ENCODE data around the gene IL18. TPM values are rescaled to one million over a fixed set of nuclear protein-coding genes. Genes with fewer than 3 reads are reported as not detected.

IL18 gene
- total RNA-seq, 1 experiment from 2014 or later, result 0.31 TPM

DNA sequence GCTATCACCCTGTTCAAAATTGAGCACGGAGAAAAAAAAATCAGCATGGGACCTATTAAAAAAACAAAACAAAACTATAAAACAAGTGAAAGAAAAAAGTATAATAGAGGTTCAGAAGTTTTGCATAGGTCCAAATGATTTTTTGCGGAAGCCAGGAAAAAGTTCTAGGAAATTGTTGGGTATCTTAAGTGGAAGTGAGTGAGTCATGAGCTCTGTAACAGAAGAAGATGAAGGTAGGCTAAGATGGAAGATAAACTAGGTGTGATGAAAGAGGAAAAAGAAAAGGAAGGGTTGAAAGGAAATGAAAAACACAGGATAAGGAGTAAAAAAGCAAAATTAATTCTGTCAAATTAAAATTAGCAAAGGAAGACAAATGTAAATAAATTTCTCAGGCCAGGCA lies 49.4 kb downstream of the IL18 start:
- Histone ChIP-seq H3K27ac (ENCODE audit: insufficient read length, low read depth, low read length) (no peak overlapping the region), H2BK12ac (ENCODE audit: insufficient read length, low read depth, low read length) (no peak overlapping the region), H3K56ac (ENCODE audit: insufficient read length, low read depth, low read length) (no peak overlapping the region), H2BK15ac (ENCODE audit: low read depth, low read length) (no peak overlapping the region), H3K4ac (ENCODE audit: low read depth, low read length) (no peak overlapping the region), H4K20me1 (ENCODE audit: control insufficient read depth, insufficient read depth, insufficient read length) (no peaks in the 10 kb centered on the region), H2BK20ac (ENCODE audit: low read depth, low read length, poor library complexity, severe bottlenecking) (no peak overlapping the region), H3K79me1 (ENCODE audit: insufficient read depth, low read depth, low read length, poor library complexity, severe bottlenecking) (no peaks in the 10 kb centered on the region), H3K23me2 (ENCODE audit: insufficient read length, low read depth, low read length, poor library complexity, severe bottlenecking) (no peaks in the 10 kb centered on the region), H2AK5ac (ENCODE audit: insufficient read length, low read length) (no peak overlapping the region), H3K23ac (ENCODE audit: insufficient read length, low read depth, low read length) (no peak overlapping the region), H3K9me3 (ENCODE audit: control insufficient read depth, low read depth, low read length) (no peaks in the 10 kb centered on the region), H3K4me2 (ENCODE audit: insufficient read depth, insufficient read length, low read length) (no peak overlapping the region), H2AFZ (ENCODE audit: low read length) (no peak overlapping the region), H4K91ac (ENCODE audit: insufficient read length, low read depth, low read length) (no peak overlapping the region), H3K4me1 (ENCODE audit: insufficient read depth, low read length) (no peaks in the 10 kb centered on the region), H4K8ac (replicated peaks; ENCODE audit: insufficient read length, low read depth, low read length) (no peak overlapping the region), H3T11ph (ENCODE audit: low read length) (no peak overlapping the region), H3K9ac (ENCODE audit: extremely low read depth, insufficient read length, low read length) (no peak overlapping the region), H3K18ac (ENCODE audit: insufficient read length, low read depth, low read length) (no peak overlapping the region), H2BK5ac (ENCODE audit: insufficient read length, low read length) (no peak overlapping the region), H3K27me3 (ENCODE audit: insufficient read depth, low read length) (no peaks in the 10 kb centered on the region), H3K79me2 (ENCODE audit: insufficient read depth, low read length) (no peaks in the 10 kb centered on the region), H4K5ac (ENCODE audit: insufficient read length, low read depth, low read length) (no peak overlapping the region), H3K14ac (ENCODE audit: insufficient read depth, low read length) (no peak overlapping the region), H2BK120ac (ENCODE audit: low read depth, low read length, poor library complexity, severe bottlenecking) (no peak overlapping the region)
- H3K4me3 Mint-ChIP-seq, result no peak overlapping the region
- no peak for TF ChIP-seq CTCF (conservative IDR thresholded peaks at IDR 0.05)
- no peaks in the 10 kb centered on the region for H3K9me3 Mint-ChIP-seq
- no peak for DNase-seq
- H3K27me3 Mint-ChIP-seq (ENCODE audit: low read depth), result peaks cover 1% of the 10 kb centered on the region; the same call in 1 of the 2 replicates
- no peak overlapping the region; a peak in 1 of 7 replicates for H3K27ac Mint-ChIP-seq
- WGBS (ENCODE audit: extremely low coverage, insufficient read length, low lambda C conversion rate), result no CpG with 5 or more reads among the region's 2 CpGs
- H3K36me3 Mint-ChIP-seq (ENCODE audit: insufficient read depth in 1 of 3, low read depth in 3 of 3), result no peaks in the 10 kb centered on the region
- H3K4me1 Mint-ChIP-seq, result no peaks in the 10 kb centered on the region

Measured in H9 (cell line).